NCI-H2081 (cell line): ENCODE measurements around the gene PSENEN.

Experiments used
- DNase-seq, 2 experiments: peaks; one replicate each; lab custom pipeline; 2025; lab: John Stamatoyannopoulos, UW

Gene PSENEN

DNA sequence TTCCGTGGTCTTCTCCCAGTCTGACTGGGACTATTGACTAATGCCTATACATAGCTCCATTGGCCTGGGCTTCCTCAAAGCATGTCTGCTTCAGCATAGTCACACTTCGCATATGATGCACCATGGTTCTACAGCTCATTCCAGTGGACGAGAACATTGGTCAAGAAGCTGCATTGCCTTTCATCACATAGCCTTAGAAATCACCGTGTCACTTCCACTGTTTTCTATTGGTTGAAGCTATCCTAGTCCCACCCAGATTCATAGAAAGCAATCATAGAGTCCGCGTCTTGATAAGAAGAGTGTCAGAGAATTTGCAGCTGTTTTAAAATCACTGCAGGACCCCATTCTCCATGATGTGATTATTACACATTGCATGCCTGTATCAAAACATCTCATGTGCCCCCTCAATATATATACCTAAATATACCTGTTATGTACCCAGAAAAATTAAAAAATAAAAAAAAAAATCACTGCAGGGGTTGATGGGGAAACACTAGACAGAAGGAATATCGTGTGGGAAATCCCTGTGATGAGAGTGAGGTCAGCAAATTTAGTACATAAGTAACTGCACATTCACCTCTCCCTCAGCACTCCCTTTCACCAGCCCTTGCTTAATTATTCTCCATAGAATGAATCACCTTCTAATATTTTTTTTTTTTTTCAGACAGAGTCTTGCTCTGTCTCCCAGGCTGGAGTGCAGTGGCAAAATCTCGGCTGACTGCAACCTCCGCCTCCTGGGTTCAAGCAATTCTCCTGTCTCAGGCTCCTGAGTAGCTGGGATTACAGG, 27.8 kb downstream of the PSENEN start:
- no peak for DNase-seq

DNA sequence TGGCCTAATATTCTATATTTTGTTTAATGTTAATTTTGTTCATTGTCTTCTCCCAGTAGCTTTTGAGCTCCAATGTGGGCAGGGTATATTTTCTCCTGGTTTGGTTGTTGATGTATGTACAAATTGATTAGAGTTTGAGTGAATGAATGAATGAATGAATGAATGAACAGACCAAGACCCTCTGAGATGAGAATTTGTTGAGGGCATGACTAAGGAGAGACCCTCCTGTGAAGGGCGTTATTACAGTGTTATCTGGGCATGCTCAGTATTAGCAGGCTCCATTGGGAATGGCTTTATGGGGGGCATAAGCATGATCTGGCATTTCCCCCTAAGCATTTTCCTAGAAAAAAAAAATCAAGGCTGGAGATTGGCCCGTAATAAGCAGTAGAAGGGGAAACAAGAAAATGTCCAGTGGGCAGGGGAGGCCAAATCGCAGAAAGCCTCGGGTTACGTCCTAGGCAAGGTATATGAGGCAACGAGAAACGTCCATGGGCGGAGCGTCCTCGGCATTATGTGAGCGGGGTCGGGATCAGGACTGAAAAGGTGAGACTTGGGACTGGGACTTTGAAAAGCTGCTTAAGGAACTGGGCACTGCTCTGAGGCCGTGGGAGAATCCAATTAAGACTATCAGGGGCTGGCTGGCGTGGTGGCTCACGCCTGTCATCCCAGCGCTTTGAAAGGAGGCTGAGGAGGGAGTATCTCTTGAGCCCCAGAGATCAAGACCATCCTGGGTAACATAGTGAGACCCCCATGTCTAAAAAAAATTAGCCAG, 29.0 kb downstream of the PSENEN start:
- DNase-seq: peak in 1 of 2 experiments; percentile 13

DNA sequence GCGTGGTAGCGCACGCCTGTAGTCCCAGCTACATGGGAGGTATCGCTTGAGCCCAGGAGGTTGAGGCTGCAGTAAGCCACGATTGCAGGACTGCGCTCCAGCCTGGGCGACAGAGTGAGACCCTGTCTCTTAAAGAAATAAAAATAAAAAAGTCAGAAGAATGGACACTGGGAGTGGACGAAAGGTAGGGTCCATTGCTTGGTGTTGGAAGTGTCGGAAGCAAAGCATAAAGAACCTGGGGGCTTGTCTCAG, 29.5 kb downstream of the PSENEN start:
- no peak for DNase-seq

DNA sequence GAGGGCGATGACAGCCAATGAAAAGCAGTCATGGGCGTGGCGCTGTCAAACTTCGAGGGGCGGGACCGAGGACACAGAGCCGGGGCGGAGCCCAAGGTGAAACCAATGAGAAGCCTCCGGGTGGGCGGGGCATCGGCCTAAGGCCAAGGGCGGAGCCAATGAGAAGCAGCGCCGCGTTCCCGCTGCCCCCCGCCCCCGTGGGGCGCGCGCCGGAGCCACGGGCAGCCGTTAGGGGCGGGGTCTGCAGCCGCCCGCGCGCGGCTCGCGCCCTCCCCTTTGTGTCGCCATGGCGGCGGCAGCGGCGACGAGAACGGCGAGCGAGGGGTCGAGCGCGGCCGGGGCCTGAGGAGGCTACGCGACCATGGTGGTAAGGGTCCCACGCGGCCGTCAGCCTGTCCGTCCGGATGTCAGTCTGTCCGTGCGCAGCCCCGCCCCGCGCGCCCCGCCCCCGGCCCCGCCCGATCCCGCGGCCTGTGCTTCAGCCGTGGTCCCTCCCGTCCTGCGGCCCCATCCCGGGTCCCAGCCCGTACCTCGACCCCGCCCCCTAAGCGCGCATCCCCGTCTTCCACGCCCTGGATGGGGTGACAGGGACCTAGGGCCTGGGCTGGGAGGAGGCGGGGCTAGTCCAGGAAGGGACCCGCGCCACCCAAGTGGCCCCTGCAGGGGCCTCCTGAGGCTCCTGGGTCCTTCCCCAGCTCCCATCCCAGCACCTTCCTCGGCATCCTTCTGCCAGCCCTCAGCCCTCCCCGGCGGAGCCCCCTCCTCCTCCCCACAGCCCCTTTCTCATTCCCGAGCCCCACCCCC, 30.0 kb downstream of the PSENEN start, which contains the start of gene ARHGAP33:
ARHGAP33 (plus strand) TSS at position 267 of the 804 bp plus-strand sequence; CDS start at position 362, 95 bp downstream.
- DNase-seq: peak; percentile 98 to 99

DNA sequence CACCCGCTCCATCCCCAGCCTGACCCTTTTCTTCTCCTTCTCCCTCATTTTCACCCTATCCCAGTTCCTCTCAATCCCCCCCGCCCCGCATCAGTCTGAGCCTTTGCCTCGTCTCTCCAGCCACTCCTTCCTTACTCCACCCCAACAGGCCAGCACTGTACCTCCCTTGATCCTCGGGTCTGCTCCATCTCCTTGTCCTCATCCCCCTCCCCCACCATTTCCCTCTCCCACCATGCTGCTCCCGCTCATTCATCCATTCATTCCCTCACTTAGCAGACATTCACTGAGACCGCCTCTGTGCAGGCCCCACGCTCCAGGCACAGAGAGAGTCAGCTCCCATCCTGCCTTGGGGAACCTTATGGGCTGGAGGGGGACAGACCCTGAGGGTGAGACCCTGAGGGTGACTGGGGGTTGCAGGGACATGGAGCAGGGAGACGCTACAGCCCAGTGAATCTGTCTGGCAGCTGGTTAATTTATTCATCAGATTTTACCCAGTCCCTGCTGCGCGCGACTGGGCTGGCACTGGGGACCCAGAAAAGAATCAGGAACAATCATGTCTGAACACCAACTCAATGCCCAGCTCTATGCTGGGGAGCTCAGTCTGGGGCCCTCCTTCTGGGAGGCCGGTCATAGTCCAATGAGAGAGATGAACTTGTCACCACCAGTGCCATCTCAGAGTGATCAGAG, 30.8 kb downstream of the PSENEN start:
- no peak for DNase-seq

DNA sequence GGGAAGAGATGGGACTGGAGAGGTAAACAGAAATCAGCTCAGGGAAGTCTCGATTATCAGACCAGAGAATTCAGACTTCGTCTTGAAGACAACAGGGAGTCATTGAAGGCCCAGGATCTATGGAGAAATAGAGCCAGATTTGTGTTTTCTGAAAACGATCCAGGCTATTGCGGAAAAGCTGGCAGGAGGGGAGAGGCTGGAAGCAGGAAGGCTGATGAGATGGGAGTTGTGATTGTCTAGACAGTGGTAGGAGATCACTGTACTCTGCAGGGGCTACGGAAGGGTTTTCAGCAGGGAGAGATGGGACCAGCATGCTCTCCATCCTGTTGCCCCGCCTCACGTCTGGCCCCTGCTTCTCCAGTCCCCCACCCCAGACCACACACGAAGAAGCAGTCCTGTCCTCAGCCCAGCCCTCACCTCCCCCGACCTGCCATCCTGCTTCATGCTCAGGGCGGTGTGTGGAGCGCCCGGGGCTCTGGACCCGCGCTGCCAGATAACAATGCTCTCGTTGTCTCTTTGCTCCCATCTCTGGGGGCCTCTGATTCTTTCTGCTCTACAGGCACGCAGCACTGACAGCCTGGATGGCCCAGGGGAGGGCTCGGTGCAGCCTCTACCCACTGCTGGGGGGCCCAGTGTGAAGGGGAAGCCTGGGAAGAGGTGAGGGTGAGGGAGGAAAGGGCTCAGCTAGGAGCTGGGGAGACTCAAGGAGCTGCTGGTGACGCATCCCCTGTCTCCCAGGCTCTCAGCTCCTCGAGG, 31.8 kb downstream of the PSENEN start:
- DNase-seq: no peak

DNA sequence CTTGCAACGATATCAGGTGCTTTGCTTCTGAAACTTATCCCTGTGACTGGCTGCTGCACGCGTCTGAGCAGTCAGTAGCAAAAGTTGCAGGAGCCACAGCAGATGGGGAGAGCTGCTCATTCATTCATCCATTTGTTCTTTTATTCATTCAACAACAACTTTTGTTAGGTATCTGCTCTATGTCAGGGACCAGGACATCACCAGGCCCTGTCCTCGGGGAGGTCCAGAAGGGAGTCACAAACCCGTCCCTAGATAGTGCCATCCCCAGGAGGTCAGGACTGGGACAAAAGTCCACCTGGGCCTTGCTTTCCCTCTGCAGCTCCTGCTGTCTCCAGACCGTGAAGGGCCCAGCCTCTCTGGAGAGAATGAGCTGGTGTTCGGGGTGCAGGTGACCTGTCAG, 32.5 kb downstream of the PSENEN start:
- DNase-seq: no peak

DNA sequence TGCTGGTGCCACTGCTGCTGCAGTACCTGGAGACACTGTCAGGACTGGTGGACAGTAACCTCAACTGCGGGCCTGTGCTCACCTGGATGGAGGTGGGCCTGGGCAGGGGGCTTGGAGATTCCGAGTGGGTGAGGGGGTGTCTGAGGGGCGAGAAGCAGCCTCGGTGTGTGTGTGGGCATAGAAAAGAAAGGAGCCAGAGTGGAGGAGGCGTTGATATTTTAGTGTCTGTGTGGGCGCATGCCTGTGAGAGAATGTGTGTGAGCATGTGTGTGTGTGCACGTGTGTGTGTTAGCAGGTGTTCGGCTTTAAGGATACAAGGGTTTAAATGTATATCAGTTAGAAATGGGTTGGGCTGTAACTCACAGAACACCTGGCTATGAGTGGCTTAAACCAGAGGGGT, 33.6 kb downstream of the PSENEN start:
- no peak for DNase-seq

DNA sequence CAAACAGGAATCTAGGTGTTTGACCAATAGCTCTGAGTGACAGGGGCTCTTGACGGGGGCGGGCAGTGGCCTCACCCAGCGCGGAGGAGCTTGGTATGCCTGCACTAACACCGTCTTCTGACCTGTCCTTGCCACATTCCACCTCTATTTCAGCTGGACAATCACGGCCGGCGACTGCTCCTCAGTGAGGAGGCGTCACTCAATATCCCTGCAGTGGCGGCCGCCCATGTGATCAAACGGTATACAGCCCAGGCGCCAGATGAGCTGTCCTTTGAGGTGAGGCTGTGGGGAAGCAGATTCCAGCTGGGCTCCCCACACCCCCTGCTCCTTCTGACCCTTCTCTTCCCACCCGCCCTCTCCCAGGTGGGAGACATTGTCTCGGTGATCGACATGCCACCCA, 34.6 kb downstream of the PSENEN start:
- DNase-seq: no peak

DNA sequence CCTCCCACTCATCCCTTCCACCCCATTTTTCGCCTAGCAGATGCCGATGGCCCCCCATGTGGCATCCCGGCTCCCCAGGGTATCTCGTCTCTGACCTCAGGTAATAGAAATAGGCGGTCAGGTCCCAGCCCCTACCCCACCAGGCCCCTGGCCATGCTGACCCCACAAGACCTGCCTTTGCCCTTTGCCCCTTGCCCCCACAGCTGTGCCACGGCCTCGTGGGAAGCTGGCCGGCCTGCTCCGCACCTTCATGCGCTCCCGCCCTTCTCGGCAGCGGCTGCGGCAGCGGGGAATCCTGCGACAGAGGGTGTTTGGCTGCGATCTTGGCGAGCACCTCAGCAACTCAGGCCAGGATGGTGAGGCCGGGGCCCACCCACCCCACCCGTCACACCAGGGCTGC, 35.3 kb downstream of the PSENEN start:
- no peak for DNase-seq

DNA sequence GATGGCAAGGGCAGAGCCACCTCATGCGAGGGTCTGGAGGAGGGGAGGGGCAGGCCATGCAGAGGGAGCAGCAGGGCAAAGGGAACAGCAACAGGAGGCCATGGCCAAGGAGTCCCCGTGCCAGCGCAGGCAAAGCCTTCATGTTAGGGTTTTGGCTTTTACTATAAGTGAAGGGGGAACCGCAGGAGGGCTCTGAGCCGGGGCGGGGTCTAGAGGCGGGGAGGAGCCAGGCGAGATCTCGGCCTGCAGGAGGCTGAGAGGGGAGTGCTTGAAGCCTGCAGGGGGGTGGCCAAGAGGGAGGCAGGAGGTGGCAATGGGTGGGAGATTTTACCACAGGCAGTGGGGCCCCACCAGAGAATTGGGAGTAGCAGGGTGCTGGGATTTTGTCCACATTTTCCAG, 36.2 kb downstream of the PSENEN start:
- no peak for DNase-seq

DNA sequence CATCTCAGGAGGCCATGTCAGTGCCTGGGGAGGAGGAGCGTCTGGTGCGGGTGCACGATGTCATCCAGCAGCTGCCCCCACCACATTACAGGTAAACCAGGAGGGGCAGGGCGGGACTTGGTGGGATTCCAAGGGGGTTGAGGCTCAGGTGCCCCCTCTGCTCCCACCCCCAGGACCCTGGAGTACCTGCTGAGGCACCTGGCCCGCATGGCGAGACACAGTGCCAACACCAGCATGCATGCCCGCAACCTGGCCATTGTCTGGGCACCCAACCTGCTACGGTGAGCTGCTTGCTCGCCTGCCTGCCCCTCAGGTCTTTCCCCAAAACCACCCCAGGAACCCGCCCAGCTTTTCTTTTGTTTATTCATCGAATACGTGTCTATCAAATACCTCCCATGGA, 37.1 kb downstream of the PSENEN start:
- no peak for DNase-seq

DNA sequence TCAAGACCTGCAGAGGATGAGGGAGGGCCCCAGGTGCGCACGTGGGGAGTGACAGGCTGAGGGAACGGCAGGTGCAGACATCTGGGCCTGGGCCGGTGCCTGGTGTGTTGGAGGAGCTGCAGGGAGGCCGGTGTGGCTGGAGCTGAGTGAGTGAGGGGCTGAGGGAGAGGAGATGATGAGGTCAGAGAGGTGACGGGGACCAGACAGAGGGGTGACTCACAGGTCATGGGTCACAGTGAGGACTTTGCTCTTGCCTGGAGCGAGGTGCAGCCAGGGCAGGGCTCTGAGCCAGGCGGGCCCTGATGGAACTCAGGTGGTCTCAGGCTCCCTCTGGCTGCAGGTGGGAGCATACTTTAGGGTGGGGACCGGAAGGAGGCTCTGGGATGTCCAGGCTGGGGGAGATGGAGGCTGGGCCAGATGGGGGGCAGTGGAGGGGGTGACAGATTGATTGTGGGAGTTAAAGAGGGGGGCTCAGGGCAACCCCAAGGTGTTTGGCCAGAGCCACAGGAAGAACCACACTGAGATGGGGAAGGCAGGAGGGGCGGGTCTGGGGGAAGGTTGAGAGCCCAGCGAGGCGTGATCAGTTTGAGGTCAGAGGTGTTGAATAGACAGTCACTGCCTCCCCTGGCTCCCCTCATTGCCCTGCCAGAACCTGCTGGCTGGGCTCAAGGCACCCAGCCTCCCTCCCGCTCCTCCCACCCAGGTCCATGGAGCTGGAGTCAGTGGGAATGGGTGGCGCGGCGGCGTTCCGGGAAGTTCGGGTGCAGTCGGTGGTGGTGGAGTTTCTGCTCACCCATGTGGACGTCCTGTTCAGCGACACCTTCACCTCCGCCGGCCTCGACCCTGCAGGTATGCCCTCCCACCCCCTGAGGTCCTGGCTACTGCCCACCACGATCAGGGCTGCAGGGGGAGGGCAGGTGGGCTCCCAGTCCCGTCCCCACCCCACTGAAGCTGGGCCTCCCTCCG, 38.3 kb downstream of the PSENEN start:
- DNase-seq: no peak

DNA sequence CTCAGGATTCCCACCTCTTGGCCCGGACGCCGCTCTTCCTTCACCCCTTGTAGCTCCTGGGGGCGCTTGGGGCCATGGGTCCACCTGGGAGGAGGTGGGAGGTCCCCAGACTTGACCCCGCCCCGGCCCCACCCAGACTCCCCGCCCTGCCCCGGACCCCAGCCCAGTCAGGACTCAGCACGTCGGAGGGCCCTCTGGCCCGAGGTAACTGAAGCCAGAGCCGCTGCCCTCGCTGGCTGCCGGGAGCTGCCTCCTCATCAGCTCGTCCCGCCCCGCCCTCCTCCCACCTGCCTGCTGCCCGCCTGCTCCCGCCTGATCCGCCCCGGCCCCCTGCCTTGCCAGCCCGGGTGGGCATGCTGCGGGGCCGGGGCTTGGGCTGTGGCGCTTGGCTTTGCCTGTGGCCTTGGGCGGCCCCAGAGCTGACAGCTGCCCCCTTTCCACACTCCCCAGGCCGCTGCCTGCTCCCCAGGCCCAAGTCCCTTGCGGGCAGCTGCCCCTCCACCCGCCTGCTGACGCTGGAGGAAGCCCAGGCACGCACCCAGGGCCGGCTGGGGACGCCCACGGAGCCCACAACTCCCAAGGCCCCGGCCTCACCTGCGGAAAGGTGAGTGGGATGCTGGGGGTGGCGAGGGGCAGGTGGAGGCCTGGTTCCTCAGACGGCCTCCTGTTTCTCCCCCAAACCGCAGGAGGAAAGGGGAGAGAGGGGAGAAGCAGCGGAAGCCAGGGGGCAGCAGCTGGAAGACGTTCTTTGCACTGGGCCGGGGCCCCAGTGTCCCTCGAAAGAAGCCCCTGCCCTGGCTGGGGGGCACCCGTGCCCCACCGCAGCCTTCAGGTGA, 39.3 kb downstream of the PSENEN start:
- DNase-seq: no peak

DNA sequence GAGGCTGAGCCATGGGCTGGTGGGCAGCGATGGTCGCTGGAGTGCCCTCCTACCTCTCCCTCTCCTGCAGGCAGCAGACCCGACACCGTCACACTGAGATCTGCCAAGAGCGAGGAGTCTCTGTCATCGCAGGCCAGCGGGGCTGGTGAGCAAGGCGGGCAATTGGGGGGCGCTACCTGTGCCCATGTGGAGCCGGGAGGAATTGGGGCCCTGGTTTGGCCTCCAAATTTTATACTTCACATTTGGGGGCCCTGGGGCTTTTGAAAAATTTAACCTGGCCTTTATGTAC, 39.8 kb downstream of the PSENEN start:
- no peak for DNase-seq

DNA sequence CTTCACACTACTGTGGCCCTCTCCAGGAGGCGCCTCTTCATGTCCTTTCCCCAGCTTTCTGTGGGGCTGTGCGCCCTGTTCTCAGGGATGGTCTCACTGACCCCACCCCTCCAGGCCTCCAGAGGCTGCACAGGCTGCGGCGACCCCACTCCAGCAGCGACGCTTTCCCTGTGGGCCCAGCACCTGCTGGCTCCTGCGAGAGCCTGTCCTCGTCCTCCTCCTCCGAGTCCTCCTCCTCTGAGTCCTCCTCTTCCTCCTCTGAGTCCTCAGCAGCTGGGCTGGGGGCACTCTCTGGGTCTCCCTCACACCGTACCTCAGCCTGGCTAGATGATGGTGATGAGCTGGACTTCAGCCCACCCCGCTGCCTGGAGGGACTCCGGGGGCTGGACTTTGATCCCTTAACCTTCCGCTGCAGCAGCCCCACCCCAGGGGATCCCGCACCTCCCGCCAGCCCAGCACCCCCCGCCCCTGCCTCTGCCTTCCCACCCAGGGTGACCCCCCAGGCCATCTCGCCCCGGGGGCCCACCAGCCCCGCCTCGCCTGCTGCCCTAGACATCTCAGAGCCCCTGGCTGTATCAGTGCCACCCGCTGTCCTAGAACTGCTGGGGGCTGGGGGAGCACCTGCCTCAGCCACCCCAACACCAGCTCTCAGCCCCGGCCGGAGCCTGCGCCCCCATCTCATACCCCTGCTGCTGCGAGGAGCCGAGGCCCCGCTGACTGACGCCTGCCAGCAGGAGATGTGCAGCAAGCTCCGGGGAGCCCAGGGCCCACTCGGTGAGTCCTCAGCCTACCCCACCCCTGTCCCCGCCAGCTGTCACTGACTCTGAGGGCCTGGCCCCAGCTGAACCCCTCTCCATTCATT, 41.1 kb downstream of the PSENEN start:
- no peak for DNase-seq

DNA sequence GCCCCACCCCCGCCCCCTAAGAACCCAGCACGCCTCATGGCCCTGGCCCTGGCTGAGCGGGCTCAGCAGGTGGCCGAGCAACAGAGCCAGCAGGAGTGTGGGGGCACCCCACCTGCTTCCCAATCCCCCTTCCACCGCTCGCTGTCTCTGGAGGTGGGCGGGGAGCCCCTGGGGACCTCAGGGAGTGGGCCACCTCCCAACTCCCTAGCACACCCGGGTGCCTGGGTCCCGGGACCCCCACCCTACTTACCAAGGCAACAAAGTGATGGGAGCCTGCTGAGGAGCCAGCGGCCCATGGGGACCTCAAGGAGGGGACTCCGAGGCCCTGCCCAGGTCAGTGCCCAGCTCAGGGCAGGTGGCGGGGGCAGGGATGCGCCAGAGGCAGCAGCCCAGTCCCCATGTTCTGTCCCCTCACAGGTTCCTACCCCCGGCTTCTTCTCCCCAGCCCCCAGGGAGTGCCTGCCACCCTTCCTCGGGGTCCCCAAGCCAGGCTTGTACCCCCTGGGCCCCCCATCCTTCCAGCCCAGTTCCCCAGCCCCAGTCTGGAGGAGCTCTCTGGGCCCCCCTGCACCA, 41.9 kb downstream of the PSENEN start:
- DNase-seq: no peak
